GM23338 (cell line): Measurements from ENCODE around the gene RIPOR3. TPM values are rescaled to one million over a fixed set of nuclear protein-coding genes. Genes with fewer than 3 reads are reported as not detected.
A peak's percentile ranks its signal among the peaks of the same experiment; 100 is the strongest.

ENCODE experiments used
- ATAC-seq: fragments of 200-7000 bp; cut with Tn5 transposase; 3 replicates; pipeline ENCODE4 v1.9.1; 2020
- DNase-seq: peaks from one replicate; pipeline ENCODE4 v3.0.0-alpha.2; 2015; ENCODE audit warnings: low spot score
- H2AFZ ChIP-seq: fragments of 200-600 bp; sonication (generic); 2 replicates; pipeline ENCODE4 v1.8.0; 2016; ENCODE audit warnings: antibody characterized with exemption, mild to moderate bottlenecking, moderate library complexity
- H3F3A ChIP-seq: fragments of 200-600 bp; sonication (generic); replicated peaks from 2 replicates; pipeline ENCODE4 v1.8.0; 2017; ENCODE audit warnings: antibody characterized with exemption, mixed run types, low read depth
- H3K27ac ChIP-seq: fragments of 200-600 bp; sonication (generic); 2 replicates; pipeline ENCODE4 v1.6.1; 2016; ENCODE audit warnings: low read depth
- H3K27me3 ChIP-seq: fragments of 200-600 bp; sonication (generic); 2 replicates; pipeline ENCODE4 v1.8.0; 2016; ENCODE audit warnings: mild to moderate bottlenecking, mixed run types, moderate library complexity; ENCODE audit not compliant: insufficient read depth
- H3K36me3 ChIP-seq: fragments of 200-600 bp; sonication (generic); 2 replicates; pipeline ENCODE4 v1.8.0; 2016; ENCODE audit warnings: mild to moderate bottlenecking; ENCODE audit not compliant: insufficient read depth
- H3K4me1 ChIP-seq: fragments of 200-600 bp; sonication (generic); 2 replicates; pipeline ENCODE4 v1.8.0; 2016; ENCODE audit warnings: mild to moderate bottlenecking, moderate library complexity; ENCODE audit not compliant: insufficient read depth
- H3K4me2 ChIP-seq: fragments of 200-600 bp; sonication (generic); 2 replicates; pipeline ENCODE4 v1.7.1; 2017; ENCODE audit warnings: mixed run types
- H3K4me3 ChIP-seq: fragments of 200-600 bp; sonication (generic); 2 replicates; pipeline ENCODE4 v1.6.1; 2016; ENCODE audit warnings: mixed run types
- H3K79me2 ChIP-seq: fragments of 200-600 bp; sonication (generic); replicated peaks from 2 replicates; pipeline ENCODE4 v1.8.0; 2017; ENCODE audit warnings: mild to moderate bottlenecking; ENCODE audit not compliant: insufficient read depth
- H3K9me2 ChIP-seq: fragments of 200-600 bp; sonication (generic); 2 replicates; pipeline ENCODE4 v1.8.0; 2017; ENCODE audit not compliant: insufficient read depth
- H4K20me1 ChIP-seq: fragments of 200-600 bp; sonication (generic); replicated peaks from 2 replicates; pipeline ENCODE4 v1.8.0; 2017; ENCODE audit warnings: mild to moderate bottlenecking; ENCODE audit not compliant: insufficient read depth
- H3K27ac Mint-ChIP-seq: 2 replicates; pipeline ENCODE4 v1.8.0; 2020; ENCODE audit warnings: inconsistent platforms, mild to moderate bottlenecking, moderate library complexity, mixed read lengths
- H3K27me3 Mint-ChIP-seq: 3 replicates; pipeline ENCODE4 v1.8.0; 2022; ENCODE audit warnings: low read depth, mild to moderate bottlenecking, moderate library complexity, mixed read lengths, inconsistent platforms; ENCODE audit not compliant: insufficient read depth, poor library complexity
- H3K36me3 Mint-ChIP-seq: 3 replicates; pipeline ENCODE4 v1.8.0; 2021; ENCODE audit warnings: low read depth, mild to moderate bottlenecking, inconsistent platforms, moderate library complexity, mixed read lengths
- H3K4me1 Mint-ChIP-seq: 3 replicates; pipeline ENCODE4 v1.8.0; 2020; ENCODE audit warnings: mild to moderate bottlenecking, inconsistent platforms, mixed read lengths
- H3K4me3 Mint-ChIP-seq: 3 replicates; pipeline ENCODE4 v1.8.0; 2021; ENCODE audit warnings: moderate library complexity, mild to moderate bottlenecking, inconsistent platforms, mixed read lengths
- H3K9me3 Mint-ChIP-seq: 3 replicates; pipeline ENCODE4 v1.8.0; 2020; ENCODE audit warnings: moderate library complexity, mild to moderate bottlenecking, inconsistent platforms, mixed read lengths
- CTCF ChIP-seq, 2 experiments: fragments of 200-600 bp in 1 of 2; sonication (generic) in 1 of 2; conservative IDR thresholded peaks; 2 replicates each; pipeline versions ENCODE4 v1.5.1 to v1.6.1; 2016 to 2017; ENCODE audit warnings: antibody characterized with exemption in 2 of 2, low read depth in 2 of 2, mild to moderate bottlenecking in 2 of 2, moderate library complexity in 1 of 2
- EZH2 ChIP-seq: fragments of 200-600 bp; sonication (generic); IDR thresholded peaks from one replicate; pipeline ENCODE4 v1.8.0; 2017; ENCODE audit warnings: antibody characterized with exemption, mild to moderate bottlenecking, low read depth; ENCODE audit not compliant: unreplicated experiment
- EZH2phosphoT487 ChIP-seq: fragments of 200-600 bp; sonication (generic); IDR thresholded peaks from one replicate; pipeline ENCODE4 v1.8.1; 2018; ENCODE audit warnings: antibody characterized with exemption; ENCODE audit not compliant: unreplicated experiment
- JUNB ChIP-seq: IDR thresholded peaks from one replicate; pipeline ENCODE4 v1.6.1; 2016; ENCODE audit warnings: antibody characterized with exemption; ENCODE audit not compliant: unreplicated experiment
- NANOG ChIP-seq: IDR thresholded peaks from 2 replicates; pipeline ENCODE4 v1.6.1; 2016; ENCODE audit warnings: antibody characterized with exemption, borderline replicate concordance
- POLR2AphosphoS5 ChIP-seq: IDR thresholded peaks from 2 replicates; pipeline ENCODE4 v1.6.1; 2016; ENCODE audit warnings: antibody characterized with exemption, low read depth
- REST ChIP-seq: IDR thresholded peaks from one replicate; pipeline ENCODE4 v1.6.1; 2018; ENCODE audit warnings: antibody characterized with exemption; ENCODE audit not compliant: unreplicated experiment
- ZNF331 ChIP-seq: fragments of 250-450 bp; sonication (Bioruptor Pico); IDR thresholded peaks from 2 replicates; pipeline ENCODE4 v1.5.0; 2020; ENCODE audit warnings: low read depth, mild to moderate bottlenecking, moderate library complexity
- polyA plus RNA-seq: library from polyadenylated mRNA; unstranded; fragments of >200 nt; fragmentation: Nextera tagmentation; extraction: Ambion mirVana; gene quantifications from 2 replicates; pipeline ENCODE4 v1.2.1, GENCODE V29; 2016
- total RNA-seq: library from RNA; depleted of rRNA; stranded (reverse); fragments of >200 nt; shearing (Covaris generic); gene quantifications from 2 replicates; pipeline ENCODE4 v1.2.3, GENCODE V29; 2014

RIPOR3 gene
- total and polyA plus RNA-seq, 2 experiments from 2014 or later = 4.9 to 6.3 TPM

DNA sequence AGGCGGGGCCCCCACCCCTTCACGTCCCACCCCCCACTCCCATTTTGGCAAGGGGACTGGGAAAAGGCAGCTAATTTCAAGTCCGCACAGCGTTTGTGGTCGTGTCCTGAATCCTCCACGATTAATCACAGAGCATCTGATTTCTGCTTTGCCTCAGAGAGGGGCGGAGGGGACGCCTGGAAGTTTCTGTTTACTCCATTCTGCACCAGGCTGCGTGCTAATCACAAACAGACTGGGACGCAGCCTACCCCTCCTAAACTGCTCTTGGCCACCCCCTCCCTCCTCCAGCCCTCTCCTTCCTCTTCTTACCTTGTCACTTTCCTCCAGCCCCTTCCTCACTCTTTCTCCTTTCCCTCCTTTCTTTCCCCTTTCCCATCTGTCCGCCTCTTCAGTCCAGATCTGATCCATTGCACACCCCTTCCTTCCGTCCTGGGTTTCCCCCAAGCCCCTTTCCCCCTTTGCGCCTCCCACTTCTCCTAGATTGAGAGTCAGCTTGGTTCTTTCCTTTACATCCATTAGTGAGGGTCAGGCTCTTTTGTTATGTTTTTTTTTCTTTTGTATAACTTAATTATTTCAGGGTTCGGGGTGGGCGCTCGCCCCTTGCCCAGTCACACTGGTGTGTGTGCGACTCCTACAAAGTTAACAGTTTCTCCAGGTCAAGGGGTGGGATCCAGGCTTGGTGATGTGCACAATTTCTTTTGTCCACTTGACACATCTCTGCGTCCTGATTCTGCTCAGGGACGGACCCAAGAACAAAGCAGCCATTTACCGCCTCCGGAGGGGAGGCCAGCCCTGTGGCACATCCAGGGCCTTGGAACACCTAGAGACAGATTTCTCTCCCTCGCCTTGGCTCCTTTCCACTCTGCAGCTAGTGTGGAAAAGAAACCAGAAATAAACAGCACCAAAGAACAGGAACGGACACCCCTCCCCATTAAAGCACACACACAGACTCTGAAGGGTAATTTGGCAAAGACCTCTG lies 520 bp upstream of the RIPOR3 start:
- no peaks in the 10 kb centered on the region for H3K79me2 ChIP-seq
- Mint-ChIP-seq H3K36me3 (no peaks in the 10 kb centered on the region), H3K27me3 (peaks cover 11% of the 10 kb centered on the region), H3K4me1 (peaks cover 51% of the 10 kb centered on the region), H3K4me3 (peak overlapping the region; percentile 83), H3K9me3 (no peaks in the 10 kb centered on the region), H3K27ac (peak overlapping the region; percentile 50)
- peak overlapping the region; percentile 75 for H3K4me3 ChIP-seq
- 0 out of 2 replicates have a peak, but pooled peaks cover 6% of the 10 kb centered on the region for H3F3A ChIP-seq
- no peaks in the 10 kb centered on the region for H3K27me3 ChIP-seq
- H2AFZ ChIP-seq = peak overlapping the region; percentile 97
- DNase-seq (peak; percentile 67), ATAC-seq (peak; percentile 70)
- peaks cover 38% of the 10 kb centered on the region for H3K4me1 ChIP-seq
- peak overlapping the region; percentile 72 for H3K4me2 ChIP-seq
- TF ChIP-seq POLR2AphosphoS5 = 0 out of 2 replicates have a peak, but pooled peaks have one; percentile 9
- no peak for TF ChIP-seq EZH2
- no peaks in the 10 kb centered on the region for H3K9me2 ChIP-seq
- H3K36me3 ChIP-seq = no peaks in the 10 kb centered on the region
- no peaks in the 10 kb centered on the region for H4K20me1 ChIP-seq
- peak overlapping the region; percentile 16; the same call in 1 of the 2 replicates for H3K27ac ChIP-seq

GRCh38 chr20:50689864-50690649 lies 1.3 kb downstream of the RIPOR3 start:
- peaks cover 35% of the 10 kb centered on the region for H3K4me1 ChIP-seq
- H3K4me3 ChIP-seq = peak overlapping the region; percentile 75
- H3K36me3 ChIP-seq = no peaks in the 10 kb centered on the region
- Mint-ChIP-seq H3K36me3 (no peaks in the 10 kb centered on the region), H3K27ac (no peak overlapping the region), H3K27me3 (peaks cover 13% of the 10 kb centered on the region), H3K9me3 (no peaks in the 10 kb centered on the region), H3K4me3 (peak overlapping the region; percentile 83), H3K4me1 (peaks cover 46% of the 10 kb centered on the region)
- H3F3A ChIP-seq = 0 out of 2 replicates have a peak, but pooled peaks cover 6% of the 10 kb centered on the region
- H4K20me1 ChIP-seq = no peaks in the 10 kb centered on the region
- DNase-seq = no peak
- H3K79me2 ChIP-seq = no peaks in the 10 kb centered on the region
- peak overlapping the region; percentile 72 for H3K4me2 ChIP-seq
- H2AFZ ChIP-seq = peak overlapping the region; percentile 97; the same call in 1 of the 2 replicates
- peak; percentile 4; the same call in 2 of the 3 replicates for ATAC-seq
- H3K27ac ChIP-seq = no peak overlapping the region
- no peaks in the 10 kb centered on the region for H3K9me2 ChIP-seq
- no peaks in the 10 kb centered on the region for H3K27me3 ChIP-seq
- TF ChIP-seq JUNB (no peak), CTCF (conservative IDR thresholded peaks at IDR 0.05; ENCODE audit: low read depth in 2 of 2) (no peak), NANOG (no peak), REST (no peak), ZNF331 (CRISPR knock-in tag) (no peak), EZH2phosphoT487 (no peak)
